Posterior cingulate gyrus (tissue), 11 donors: Measurements from ENCODE around the gene WDR49.
A peak's percentile ranks its signal among the peaks of the same experiment; 100 is the strongest.

Experiments
- DNase-seq, 10 donors: peaks; one replicate each; pipeline versions ENCODE4 v3.0.0 to v3.0.0-alpha.2; 2020 to 2021; ENCODE audit warnings: mixed read lengths in 3 of 10
- intact Hi-C: fragments of 100-400 bp; cut with DNase I; formaldehyde crosslinking; loops from one replicate; pipeline ENCODE4 v1.15.1; 2023

WDR49 gene

GRCh38 chr3:167653760-167654159 is at the start of gene WDR49:
TSS of gene WDR49 (minus strand) at chr3:167653942. CDS start at chr3:167653425, 517 bp downstream.
- no peak for DNase-seq
- intact Hi-C loops: no loop called here

DNA sequence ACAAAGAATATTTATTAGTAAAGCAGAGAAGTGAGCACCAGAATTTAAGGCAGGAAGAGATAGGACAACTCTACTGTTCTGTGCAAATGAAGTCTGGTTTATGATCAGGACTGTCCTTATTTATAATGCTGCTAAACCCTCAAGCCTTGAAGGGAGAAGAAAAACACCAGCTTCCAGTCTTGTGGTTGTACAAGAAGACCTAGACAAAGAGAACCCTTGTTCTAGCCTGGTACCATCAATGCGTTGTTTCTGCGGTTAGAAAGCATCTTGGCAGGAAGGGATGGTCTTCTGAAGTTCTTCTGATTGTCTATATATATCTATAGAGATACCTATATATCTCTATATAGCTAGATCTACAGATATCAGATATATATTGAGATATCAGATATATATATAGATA is 47.2 kb upstream of the WDR49 start:
- no peak for DNase-seq
- intact Hi-C loops: no loop called here

DNA sequence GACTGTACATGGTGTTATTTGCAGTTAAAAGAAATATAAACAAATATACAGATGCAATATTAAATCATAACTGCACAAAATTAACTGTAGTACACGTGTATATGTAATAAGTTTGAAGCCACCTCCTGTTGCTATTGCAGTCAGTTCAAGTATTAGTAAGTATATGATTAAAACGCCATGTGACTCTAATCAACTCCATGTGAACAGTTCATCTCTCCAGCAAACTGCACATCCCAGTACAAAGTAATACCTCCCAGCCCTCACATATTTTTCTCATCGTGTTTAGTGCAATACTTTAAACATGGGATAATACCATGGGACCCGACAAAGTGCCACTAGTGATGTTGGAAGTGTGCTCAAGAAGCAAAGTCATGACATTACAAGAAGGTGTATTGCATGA is 46.3 kb upstream of the WDR49 start:
- no peak for DNase-seq
- intact Hi-C loops: no loop called here

- intact Hi-C loops: no loop called here
- no peak for DNase-seq
These were observed 40.4 kb upstream of the WDR49 start for GRCh38 chr3:167694121-167694520.

- intact Hi-C loops: no loop called here
These were observed 37.6 kb upstream of the WDR49 start for GRCh38 chr3:167691366-167691765.

GRCh38 chr3:167684388-167684993 is 30.7 kb upstream of the WDR49 start:
- DNase-seq: peak in 1 of 10 donors; percentile 41
- intact Hi-C loops: loop anchor here (1.0 to 10.0 kb wide), 3 partner anchors 200 to 302 kb away; partner anchors contain the start of gene ZBBX

More at GRCh38 chr3:167691366-167691765, 37.6 kb upstream of the WDR49 start:
- DNase-seq: no peak

- intact Hi-C loops: no loop called here
These were observed 25.8 kb upstream of the WDR49 start for GRCh38 chr3:167679526-167679925.

DNA sequence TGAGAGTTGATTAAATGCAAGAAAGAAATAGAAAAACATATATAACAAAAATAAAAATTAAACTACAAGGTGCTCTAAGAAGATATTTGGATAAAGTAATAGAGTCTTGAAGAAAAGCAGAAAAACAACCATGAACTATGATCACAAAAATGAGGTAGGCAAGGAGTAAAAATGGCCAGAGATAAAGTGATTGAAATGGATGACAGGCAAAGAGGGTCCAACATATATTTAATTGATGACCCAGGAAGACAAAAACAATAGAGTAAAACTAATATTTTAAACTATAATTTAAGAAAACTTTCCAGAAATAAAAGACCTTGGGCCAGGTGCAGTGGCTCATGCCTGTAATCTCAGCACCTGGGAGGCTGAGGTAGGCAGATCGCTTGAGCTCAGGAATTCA is 22.1 kb upstream of the WDR49 start:
- intact Hi-C loops: no loop called here
- no peak for DNase-seq

More at GRCh38 chr3:167679526-167679925, 25.8 kb upstream of the WDR49 start:
- no peak for DNase-seq

- DNase-seq: no peak
- intact Hi-C loops: no loop called here
These were observed 19.5 kb upstream of the WDR49 start for GRCh38 chr3:167673221-167673620.

DNA sequence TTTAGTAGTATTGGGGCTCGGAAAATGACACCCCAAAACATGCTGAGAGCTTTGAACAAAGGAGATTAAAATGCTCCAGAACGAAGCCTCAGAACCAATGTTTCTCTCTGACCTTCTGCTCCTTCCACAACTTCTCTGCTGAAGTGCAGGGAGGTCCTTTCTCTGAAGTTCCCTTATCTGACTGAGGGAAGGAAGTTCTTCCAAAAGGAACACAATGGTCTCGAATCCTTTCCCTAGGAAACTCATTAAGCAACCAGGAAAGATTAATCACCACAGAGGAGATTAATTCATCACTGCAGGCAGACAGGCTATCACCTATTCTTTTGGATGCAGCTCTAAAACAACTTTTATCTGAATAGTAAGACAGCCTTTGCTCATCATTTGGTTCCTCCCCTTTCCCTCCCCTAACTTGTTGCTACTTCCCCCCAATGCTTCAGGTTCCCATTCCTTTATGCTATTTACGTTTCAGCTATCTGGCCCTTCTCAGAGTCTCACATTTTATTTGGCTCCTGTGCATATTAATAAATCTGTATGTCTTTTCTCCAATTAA is 18.2 kb upstream of the WDR49 start:
- intact Hi-C loops: no loop called here
- DNase-seq: no peak

DNA sequence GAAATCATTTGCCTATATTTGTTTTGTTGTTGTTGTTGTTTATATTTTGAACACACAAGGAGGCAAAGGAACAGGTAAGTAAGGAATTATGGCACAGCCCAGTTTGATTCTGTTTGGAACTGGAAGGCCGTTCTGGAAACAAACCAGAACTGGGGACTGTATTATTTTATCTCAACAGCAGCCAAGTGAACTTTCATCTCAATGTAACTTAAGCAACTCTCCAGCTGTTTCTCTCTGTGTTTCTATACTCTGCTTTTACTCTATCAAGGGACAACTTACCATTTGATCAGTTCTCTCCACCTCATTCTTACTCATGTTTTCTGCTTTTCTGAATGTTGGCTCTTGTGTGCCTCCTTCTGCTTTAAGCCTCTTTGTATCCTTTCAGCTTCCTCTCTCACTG is 16.0 kb upstream of the WDR49 start:
- DNase-seq: no peak

GRCh38 chr3:167668651-167669050 is 14.9 kb upstream of the WDR49 start:
- DNase-seq: no peak
- intact Hi-C loops: no loop called here

More for the DNA sequence above, 16.0 kb upstream of the WDR49 start:
- intact Hi-C loops: no loop called here

GRCh38 chr3:167666563-167666962 is 12.8 kb upstream of the WDR49 start:
- DNase-seq: no peak
- intact Hi-C loops: no loop called here

DNA sequence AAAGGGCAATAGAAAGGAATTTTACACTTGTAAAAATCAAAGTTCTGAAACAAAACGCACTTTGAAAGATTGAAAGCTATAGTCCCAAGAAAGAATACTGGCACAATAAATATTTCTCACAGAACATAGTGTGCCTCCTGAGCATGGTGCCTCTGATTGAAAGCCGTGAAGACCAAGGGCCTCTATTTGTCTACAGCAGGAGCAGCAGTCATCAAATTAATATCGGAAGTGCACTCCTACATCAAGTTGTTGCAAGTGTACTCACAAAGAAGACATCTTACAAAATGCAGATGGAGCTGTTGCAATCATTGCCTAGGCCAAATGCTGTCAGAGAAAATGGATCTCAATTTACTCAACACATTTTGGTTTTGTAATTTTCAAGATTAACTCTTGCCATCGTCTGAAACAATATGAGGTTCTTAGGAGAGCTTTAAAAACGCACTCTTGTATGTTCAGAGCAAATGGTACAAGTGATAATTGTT is 9.2 kb upstream of the WDR49 start:
- no peak for DNase-seq
- intact Hi-C loops: no loop called here

GRCh38 chr3:167657684-167658225 is 4.0 kb upstream of the WDR49 start:
- no peak for DNase-seq
- intact Hi-C loops: no loop called here

DNA sequence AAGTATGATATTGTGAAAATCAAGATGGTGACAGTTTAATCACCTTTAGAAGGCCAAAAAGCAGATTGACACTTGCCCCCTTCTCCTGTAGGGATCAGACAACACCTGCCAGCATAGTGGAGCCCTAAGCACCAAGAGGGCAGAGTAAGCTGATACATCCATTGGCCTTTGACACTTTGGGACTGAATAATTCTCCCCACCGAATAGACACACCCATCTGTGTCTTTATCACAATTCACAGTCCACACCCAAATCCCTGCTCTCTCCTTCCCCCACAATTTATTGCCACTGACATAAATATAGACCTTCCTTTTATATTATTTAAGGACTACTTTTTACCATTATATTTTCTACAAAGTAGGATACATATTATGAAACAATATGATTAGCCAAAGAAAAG is 3.1 kb upstream of the WDR49 start:
- intact Hi-C loops: no loop called here
- DNase-seq: no peak

DNA sequence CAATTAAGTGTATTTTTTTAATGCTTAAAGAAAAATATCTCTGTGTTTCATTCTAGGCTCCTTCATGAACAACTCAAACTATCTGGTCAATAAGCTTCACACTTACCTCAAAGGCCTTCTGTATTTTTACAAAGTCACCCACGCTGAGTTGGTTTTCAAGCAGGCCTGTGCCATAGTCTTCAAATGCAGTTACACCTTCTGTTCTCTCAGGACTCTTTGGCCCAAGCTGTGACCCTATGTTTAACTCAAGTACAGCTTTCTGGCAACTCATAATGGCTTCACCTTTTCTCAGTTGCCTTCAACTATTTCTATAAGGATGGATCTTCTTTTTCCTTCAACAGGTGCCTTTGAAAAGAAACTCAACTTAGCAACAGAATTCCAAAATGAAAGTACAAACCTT is 587 bp downstream of the WDR49 start:
- no peak for DNase-seq
- intact Hi-C loops: no loop called here

GRCh38 chr3:167651826-167652225 is 1.9 kb downstream of the WDR49 start:
- DNase-seq: no peak
- intact Hi-C loops: no loop called here

DNA sequence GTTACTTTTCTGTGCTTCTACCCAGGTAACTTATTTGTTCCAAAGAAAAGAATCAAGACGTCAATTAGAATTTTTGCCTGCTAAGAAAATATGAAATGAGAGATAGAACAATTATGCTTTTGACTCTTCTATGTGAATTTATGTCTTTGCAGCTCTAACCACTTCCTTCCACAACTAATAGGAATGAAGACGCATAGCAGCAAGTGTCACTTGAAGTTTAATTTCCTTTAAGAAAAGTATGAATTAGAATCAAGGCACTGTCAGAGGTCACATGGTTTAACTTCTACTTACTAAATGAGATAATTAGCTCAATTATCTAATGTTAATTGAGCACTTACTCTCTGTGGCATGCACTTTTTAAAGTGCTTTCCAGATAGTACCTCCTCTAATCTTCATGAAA is 3.3 kb downstream of the WDR49 start:
- intact Hi-C loops: no loop called here
- DNase-seq: no peak

GRCh38 chr3:167649746-167650145 is 4.0 kb downstream of the WDR49 start:
- intact Hi-C loops: no loop called here
- DNase-seq: no peak

DNA sequence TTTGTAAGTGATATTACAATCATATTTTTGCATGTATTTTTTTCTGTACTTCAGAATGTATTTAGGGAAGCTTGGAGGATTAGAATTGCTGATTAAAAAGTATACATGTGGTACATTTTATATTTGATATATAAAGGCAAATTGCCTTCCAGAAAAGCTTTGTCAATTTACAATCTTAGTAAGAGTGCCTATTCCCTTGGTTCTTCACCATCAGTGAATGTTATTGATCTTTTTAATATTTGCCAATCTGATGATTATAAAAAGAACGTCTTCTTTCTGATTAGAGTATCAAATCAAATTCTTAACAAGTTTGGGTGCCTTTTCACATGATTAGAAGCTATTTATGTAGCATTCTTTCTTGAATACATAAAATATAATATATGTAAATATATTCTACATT is 9.1 kb downstream of the WDR49 start:
- DNase-seq: no peak
- intact Hi-C loops: no loop called here

GRCh38 chr3:167631471-167631870 is 22.3 kb downstream of the WDR49 start:
- intact Hi-C loops: no loop called here
- no peak for DNase-seq
